Inferior parietal cortex (tissue), 1 donor: ENCODE measurements around the gene HNF1A.

ENCODE experiments used
- DNase-seq: peaks from one replicate; pipeline ENCODE4 v3.0.0-alpha.2; 2016; ENCODE audit errors: extremely low spot score

HNF1A gene

DNA sequence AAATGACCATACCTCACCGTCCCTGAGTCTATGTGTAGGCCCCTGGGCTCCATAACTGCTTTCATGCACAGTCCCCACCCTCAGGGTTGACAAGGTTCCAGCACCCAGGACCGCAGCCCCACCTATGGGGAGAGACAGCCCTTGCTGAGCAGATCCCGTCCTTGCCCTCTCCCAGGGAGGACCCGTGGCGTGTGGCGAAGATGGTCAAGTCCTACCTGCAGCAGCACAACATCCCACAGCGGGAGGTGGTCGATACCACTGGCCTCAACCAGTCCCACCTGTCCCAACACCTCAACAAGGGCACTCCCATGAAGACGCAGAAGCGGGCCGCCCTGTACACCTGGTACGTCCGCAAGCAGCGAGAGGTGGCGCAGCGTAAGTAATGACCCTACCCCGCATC lies 10.3 kb downstream of the HNF1A start:
- no peak for DNase-seq

GRCh38 chr12:120989687-120990086 lies 11.3 kb downstream of the HNF1A start:
- no peak for DNase-seq

DNA sequence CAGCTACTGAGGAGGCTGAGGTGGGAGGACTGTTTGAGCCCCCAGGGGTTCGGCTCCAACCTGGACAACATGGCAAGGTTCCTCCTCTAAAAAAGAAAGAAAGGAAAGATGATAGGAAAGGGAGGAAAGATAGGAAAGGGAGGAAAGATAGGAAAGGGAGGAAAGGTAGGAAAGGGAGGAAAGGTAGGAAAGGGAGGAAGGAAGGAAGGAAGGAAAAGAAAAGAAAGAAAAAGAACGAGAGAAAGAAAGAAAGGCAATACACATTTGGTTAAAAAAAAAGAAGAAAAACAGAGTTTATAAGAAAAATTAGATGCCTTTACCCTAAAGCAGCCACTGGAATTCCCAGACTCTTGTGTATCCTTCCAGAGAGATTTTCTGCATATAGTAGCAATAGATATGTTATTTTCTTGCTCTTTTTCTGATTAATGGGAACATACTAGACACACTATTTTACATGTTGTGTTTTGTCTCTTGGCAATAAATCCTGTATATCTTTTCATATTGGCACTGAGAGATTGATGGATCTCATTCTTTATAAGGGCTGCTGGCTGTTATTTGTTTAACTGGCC lies 12.2 kb downstream of the HNF1A start:
- no peak for DNase-seq

DNA sequence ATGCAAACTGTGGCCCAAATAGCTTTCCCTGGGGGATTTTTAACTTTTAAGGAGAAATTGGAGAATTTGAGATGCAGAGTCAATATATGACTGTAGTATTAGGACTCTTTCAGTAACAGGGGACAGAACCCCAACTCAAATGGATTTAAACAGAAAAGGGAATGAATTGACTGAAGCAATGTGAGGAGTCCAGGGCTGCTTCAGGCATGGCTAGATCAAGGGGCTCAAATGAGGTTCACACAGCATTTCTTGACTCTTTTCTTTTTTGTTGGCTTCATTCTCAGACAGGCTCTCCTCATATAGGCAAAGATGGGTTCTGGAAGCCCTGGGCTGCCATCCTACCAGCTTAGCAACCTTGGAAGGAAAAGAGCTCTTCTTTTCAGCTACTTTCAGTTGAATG lies 13.6 kb downstream of the HNF1A start:
- DNase-seq, result no peak

- DNase-seq, result no peak
Observed at GRCh38 chr12:120992989-120993388, 14.6 kb downstream of the HNF1A start.

DNA sequence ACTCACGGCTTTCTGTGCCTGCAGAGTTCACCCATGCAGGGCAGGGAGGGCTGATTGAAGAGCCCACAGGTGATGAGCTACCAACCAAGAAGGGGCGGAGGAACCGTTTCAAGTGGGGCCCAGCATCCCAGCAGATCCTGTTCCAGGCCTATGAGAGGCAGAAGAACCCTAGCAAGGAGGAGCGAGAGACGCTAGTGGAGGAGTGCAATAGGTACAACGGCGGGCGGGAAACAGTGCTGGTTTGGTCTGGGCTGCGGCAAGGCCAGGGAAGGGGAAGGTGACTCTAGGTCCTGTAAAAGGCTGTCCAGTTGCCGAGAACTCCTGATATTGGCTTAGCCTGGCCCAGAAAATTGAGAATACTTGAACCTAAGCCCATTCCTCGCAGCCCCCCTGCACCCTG lies 15.2 kb downstream of the HNF1A start:
- DNase-seq, result no peak

GRCh38 chr12:120994059-120994458 lies 15.7 kb downstream of the HNF1A start:
- DNase-seq, result no peak

GRCh38 chr12:120994589-120995337 lies 16.4 kb downstream of the HNF1A start:
- DNase-seq, result no peak

DNA sequence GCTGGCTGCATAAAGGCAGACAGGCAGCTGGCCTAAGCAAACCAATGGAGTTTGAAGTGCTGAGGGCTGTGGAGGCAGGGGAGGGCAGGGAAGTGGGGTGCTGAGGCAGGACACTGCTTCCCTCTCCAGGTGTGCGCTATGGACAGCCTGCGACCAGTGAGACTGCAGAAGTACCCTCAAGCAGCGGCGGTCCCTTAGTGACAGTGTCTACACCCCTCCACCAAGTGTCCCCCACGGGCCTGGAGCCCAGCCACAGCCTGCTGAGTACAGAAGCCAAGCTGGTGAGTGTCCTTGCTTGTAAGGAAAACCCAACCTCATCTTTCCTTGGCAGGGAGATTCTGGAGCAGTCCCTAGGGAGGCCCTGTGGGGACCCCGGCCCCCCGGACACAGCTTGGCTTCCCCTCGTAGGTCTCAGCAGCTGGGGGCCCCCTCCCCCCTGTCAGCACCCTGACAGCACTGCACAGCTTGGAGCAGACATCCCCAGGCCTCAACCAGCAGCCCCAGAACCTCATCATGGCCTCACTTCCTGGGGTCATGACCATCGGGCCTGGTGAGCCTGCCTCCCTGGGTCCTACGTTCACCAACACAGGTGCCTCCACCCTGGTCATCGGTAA lies 17.9 kb downstream of the HNF1A start:
- DNase-seq, result no peak

- no peak for DNase-seq
Observed at GRCh38 chr12:120997448-120997847, 19.1 kb downstream of the HNF1A start.

DNA sequence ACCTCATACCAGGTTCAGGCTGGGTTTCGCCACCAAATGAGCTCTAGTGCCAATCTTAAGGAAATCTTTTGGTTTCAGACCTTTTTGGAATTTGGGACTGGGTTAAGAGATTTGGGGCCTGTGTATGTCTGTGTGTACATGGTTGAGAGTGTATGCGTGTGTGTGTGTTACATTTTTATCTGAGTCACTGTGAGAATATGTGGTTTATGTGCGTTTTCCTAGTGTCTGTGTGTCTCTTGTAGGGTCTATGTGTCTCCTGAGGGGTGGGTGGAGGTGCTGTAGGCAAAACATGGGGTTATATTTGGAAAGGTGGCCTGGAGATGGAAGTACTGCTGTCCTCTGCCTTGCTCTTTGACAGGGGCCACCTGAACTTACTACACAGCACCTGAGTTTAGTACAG lies 20.1 kb downstream of the HNF1A start:
- DNase-seq, result no peak

GRCh38 chr12:120999191-121000120 lies 21.1 kb downstream of the HNF1A start:
- DNase-seq, result no peak

DNA sequence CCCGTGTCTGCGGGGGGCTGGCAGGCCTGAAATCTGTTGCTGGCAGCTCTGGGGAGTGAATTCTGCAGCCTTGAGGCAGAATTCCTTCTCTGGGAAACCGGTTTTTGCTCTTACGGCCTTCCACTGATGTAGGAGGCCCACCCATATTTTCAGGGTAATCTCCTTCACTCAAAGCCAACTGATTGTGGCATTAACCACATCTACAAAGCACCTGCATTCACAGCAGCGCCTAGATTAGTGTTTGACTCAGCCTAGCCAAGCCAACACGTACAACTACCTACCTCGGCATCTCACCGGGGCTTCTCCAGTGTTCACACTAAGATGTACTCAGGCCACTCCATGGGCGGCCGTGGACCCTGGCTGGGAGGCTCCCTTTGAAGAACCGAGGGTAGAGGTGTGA lies 22.2 kb downstream of the HNF1A start:
- DNase-seq, result no peak

GRCh38 chr12:121001060-121001459 lies 22.7 kb downstream of the HNF1A start:
- no peak for DNase-seq

DNA sequence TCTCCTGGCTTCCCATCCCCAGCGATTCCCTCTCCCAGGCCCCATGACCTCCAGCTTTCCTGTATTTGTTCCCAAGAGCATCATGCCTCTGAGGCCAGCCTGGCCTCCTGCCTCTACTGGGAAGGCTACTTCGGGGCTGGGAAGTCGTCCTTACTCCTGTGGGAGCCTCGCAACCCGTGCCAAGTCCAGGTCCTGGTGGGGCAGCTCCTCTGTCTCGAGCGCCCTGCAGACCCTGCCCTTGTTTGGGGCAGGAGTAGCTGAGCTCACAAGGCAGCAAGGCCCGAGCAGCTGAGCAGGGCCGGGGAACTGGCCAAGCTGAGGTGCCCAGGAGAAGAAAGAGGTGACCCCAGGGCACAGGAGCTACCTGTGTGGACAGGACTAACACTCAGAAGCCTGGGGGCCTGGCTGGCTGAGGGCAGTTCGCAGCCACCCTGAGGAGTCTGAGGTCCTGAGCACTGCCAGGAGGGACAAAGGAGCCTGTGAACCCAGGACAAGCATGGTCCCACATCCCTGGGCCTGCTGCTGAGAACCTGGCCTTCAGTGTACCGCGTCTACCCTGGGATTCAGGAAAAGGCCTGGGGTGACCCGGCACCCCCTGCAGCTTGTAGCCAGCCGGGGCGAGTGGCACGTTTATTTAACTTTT lies 23.6 kb downstream of the HNF1A start:
- DNase-seq, result no peak

DNA sequence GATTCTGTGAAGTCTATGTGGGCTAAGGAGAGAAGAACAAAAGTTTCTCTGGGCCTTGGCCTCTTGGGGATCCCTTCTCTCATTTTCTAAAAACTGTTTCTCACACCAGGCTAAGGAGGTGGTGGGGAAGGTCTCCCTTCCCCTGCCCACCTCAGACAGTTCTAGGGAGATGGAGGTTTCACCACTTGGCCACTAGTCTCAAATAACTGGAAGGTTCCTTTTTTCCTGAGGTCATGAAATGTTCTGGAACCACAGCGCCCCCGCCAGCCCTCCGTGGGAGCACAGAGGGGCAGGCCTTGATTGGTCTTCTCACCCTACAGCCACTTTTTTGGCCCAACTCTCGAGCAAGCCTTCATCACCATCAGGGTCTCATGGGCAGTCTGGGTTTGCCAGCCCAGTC lies 25.3 kb downstream of the HNF1A start:
- DNase-seq, result no peak

- no peak for DNase-seq
Observed at GRCh38 chr12:121004253-121004815, 26.0 kb downstream of the HNF1A start.

GRCh38 chr12:121005346-121005815 lies 27.0 kb downstream of the HNF1A start:
- no peak for DNase-seq

DNA sequence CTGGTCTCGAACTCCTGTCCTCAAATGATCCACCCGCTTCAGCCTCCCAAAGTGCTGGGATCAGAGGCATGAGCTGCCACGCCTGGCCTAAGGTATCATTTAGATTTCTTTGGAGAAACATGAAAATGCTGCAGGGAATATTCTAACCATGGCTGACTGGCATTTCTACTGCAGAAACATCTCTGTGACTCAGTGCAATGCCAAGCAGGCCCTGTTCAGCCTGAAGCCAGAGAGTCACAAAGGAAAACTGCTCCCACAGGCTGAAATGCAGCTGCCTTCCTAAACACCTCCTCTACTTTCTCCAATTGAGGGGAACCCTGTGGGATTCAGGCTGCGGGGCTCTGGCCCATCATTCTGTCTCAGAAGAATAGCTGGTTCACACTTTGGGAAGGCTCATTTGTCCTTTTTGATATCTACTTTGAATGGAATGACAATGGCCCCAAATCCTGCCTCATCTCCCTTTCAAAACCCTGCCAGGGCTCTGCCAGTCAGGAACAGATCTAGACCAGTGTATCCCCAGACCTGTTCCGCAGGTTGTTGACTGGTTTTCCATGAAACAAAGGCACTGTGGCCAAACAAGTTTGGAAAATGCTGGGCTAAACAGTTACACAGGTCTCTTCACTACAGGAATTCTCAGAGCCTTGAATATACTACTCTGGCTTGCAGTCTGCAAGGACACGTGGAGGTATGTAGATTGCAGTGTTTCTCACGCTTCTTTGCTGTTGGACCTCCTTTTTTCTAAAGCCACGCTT lies 30.2 kb downstream of the HNF1A start:
- no peak for DNase-seq

GRCh38 chr12:121009741-121010140 lies 31.4 kb downstream of the HNF1A start:
- peak; percentile 34 for DNase-seq

GRCh38 chr12:121010860-121011259 lies 32.5 kb downstream of the HNF1A start:
- DNase-seq, result no peak
